RWPE2 (cell line): Measurements from ENCODE around the gene ASB17.
"Not testable (repeated sequence)": the region's sequence is repeated elsewhere in the genome, so short reads cannot be mapped to it uniquely, and the experiment has no call there.

Source experiments
- ATAC-seq: fragments of 200-7000 bp; cut with Tn5 transposase; 3 replicates; pipeline ENCODE4 v1.9.1; 2021; ENCODE audit warnings: low read depth
- DNase-seq: peaks from one replicate; pipeline ENCODE4 v3.0.0-alpha.2; 2020; ENCODE audit warnings: low spot score
- H3K27ac ChIP-seq: fragments of 450-650 bp; 2 replicates; pipeline ENCODE4 v1.5.1; 2017; ENCODE audit warnings: mild to moderate bottlenecking; ENCODE audit not compliant: poor library complexity, severe bottlenecking
- H3K27me3 ChIP-seq: fragments of 250-450 bp; sonication (Bioruptor Pico); 2 replicates; pipeline ENCODE4 v1.5.1; 2021; ENCODE audit warnings: mild to moderate bottlenecking, moderate library complexity; ENCODE audit not compliant: insufficient read depth, poor library complexity, severe bottlenecking
- H3K36me3 ChIP-seq: fragments of 250-450 bp; sonication (Bioruptor Pico); 2 replicates; pipeline ENCODE4 v1.5.1; 2020; ENCODE audit warnings: low read depth, mild to moderate bottlenecking, moderate library complexity
- H3K4me1 ChIP-seq: fragments of 250-450 bp; sonication (Bioruptor Pico); 2 replicates; pipeline ENCODE4 v1.5.1; 2021; ENCODE audit warnings: mild to moderate bottlenecking, moderate library complexity; ENCODE audit not compliant: insufficient read depth, poor library complexity, severe bottlenecking
- H3K4me3 ChIP-seq: fragments of 250-450 bp; sonication (Bioruptor Pico); 2 replicates; pipeline ENCODE4 v1.5.1; 2021; ENCODE audit warnings: mild to moderate bottlenecking, moderate library complexity; ENCODE audit not compliant: severe bottlenecking
- H3K9me3 ChIP-seq: fragments of 250-450 bp; sonication (Bioruptor Pico); 2 replicates; pipeline ENCODE4 v1.5.1; 2021; ENCODE audit warnings: mild to moderate bottlenecking, moderate library complexity; ENCODE audit not compliant: severe bottlenecking
- TF ChIP-seq, protein P1 (sequence below): fragments of 450-650 bp; IDR thresholded peaks from one replicate; pipeline ENCODE4 v1.5.1; 2017; ENCODE audit warnings: mild to moderate bottlenecking, moderate library complexity; ENCODE audit not compliant: poor library complexity, severe bottlenecking

Gene ASB17

DNA sequence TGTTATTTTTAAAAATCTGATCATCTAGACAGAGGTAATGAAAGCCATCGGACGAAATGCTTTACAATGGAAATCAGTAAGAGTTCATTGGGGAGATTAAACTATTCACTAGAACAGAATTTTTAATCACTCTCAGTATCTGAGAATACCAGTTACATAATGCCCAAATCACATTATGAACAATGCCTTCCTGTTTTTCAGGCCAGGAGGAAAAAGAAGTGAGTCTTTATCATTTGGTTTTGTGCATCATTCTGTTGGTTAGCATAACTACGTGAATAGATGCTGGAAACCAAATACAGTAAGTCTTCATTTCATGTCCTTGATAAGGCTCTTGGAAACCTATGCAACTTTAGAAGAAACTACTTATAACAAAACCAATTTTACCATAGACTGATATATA lies 18.0 kb upstream of the ASB17 start:
- H3K4me3 ChIP-seq, result no peak overlapping the region
- H3K9me3 ChIP-seq, result no peaks in the 10 kb centered on the region
- ATAC-seq, result no peak
- no peak for DNase-seq
- no peaks in the 10 kb centered on the region for H3K27me3 ChIP-seq
- H3K36me3 ChIP-seq, result no peaks in the 10 kb centered on the region
- TF ChIP-seq, protein P1, sequence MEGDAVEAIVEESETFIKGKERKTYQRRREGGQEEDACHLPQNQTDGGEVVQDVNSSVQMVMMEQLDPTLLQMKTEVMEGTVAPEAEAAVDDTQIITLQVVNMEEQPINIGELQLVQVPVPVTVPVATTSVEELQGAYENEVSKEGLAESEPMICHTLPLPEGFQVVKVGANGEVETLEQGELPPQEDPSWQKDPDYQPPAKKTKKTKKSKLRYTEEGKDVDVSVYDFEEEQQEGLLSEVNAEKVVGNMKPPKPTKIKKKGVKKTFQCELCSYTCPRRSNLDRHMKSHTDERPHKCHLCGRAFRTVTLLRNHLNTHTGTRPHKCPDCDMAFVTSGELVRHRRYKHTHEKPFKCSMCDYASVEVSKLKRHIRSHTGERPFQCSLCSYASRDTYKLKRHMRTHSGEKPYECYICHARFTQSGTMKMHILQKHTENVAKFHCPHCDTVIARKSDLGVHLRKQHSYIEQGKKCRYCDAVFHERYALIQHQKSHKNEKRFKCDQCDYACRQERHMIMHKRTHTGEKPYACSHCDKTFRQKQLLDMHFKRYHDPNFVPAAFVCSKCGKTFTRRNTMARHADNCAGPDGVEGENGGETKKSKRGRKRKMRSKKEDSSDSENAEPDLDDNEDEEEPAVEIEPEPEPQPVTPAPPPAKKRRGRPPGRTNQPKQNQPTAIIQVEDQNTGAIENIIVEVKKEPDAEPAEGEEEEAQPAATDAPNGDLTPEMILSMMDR, result no peak
- no peaks in the 10 kb centered on the region for H3K4me1 ChIP-seq
- no peak overlapping the region for H3K27ac ChIP-seq

DNA sequence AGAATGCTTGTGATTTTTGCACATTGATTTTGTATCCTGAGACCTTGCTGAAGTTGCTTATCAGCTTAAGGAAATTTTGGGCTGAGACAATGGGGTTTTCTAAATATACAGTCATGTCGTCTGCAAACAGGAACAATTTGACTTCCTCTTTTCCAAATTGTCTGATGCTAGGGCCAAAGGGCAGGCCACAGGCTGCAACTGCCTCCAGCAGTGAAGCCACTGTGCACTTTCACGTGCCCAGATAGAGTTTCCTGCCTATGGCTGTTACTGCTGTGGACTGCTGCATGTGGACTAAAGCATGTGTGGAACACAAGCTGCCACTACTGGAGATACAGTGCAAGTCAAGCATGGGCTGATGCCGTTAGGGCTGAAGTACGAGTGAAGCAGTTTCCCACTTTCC lies 10.8 kb upstream of the ASB17 start:
- H3K9me3 ChIP-seq, H3K36me3 ChIP-seq, H3K4me1 ChIP-seq, H3K4me3 ChIP-seq, ATAC-seq, H3K27me3 ChIP-seq, H3K27ac ChIP-seq, DNase-seq: not testable (repeated sequence)

DNA sequence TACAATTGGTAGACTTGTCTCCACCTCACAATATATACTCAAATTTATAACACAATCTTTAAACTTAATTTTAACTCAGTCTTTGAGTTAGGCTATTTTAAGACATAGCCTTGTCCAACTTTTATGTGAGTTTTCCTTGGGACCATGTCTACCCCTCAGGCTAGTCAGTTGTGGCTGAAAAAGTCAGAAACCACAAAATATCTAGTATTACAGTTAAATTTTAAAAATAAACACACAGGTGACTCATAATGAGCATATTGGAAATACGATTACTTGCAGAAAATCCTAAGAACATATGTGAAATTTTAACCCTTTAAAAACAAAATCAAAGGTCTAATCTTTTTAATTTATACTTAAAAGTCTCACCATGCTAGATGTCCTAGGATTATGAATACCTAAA lies 4.8 kb upstream of the ASB17 start:
- Histone ChIP-seq H3K36me3 (no peaks in the 10 kb centered on the region), H3K4me3 (no peak overlapping the region), H3K9me3 (no peaks in the 10 kb centered on the region), H3K4me1 (peaks cover 7% of the 10 kb centered on the region), H3K27ac (no peak overlapping the region), H3K27me3 (no peaks in the 10 kb centered on the region)
- TF ChIP-seq, protein P1, result no peak
- peak; percentile 35; the same call in 1 of the 3 replicates for ATAC-seq
- no peak for DNase-seq

DNA sequence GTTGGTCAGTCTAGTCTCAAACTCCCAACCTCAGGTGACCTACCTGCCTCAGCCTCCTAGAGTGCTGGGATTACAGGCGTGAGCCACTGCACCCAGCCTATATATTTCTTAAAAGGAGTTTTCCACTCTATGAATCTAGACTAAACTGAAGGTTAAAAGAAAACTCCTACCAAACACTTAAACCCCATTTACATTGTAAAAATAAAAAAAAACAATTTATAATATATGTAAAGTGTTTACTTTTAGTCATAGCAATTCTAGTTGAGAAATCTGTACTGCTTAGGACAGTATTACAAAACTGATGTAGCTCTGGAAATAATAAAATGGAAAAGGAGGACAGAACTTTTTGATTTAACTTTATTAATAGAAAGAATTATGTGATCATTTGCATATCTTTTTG lies 9.5 kb downstream of the ASB17 start:
- Histone ChIP-seq H3K4me3 (no peak overlapping the region), H3K4me1 (no peaks in the 10 kb centered on the region), H3K27ac (no peak overlapping the region), H3K36me3 (no peaks in the 10 kb centered on the region), H3K27me3 (peaks cover 4% of the 10 kb centered on the region), H3K9me3 (no peaks in the 10 kb centered on the region)
- DNase-seq, result no peak
- TF ChIP-seq, protein P1, result no peak
- ATAC-seq, result no peak

DNA sequence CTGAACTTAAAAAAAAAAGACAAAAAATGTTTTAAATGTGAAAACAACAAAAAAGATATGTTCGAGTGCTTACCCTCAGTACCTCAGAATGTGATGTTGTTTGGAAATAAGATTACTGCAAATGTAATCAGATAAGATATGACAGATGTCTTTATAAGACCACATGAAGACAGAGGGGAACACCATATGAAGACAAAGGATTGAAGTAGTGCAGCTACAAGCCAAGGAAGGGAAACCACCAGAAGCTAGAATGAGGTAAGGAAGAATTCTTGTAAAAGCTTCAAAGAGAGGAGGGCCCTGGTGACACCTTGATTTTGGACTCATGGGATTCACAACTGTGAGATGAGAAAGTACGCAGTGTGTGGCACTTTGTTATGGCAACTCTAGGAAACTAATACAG lies 15.4 kb downstream of the ASB17 start:
- Histone ChIP-seq H3K36me3 (no peaks in the 10 kb centered on the region), H3K27ac (no peak overlapping the region), H3K9me3 (no peaks in the 10 kb centered on the region), H3K27me3 (peaks cover 10% of the 10 kb centered on the region), H3K4me3 (no peak overlapping the region), H3K4me1 (no peaks in the 10 kb centered on the region)
- no peak for DNase-seq
- TF ChIP-seq, protein P1, result no peak
- no peak for ATAC-seq
